Stimulated activated naive CD8-positive, alpha-beta T cell treated with anti-CD3 and anti-CD28 coated beads, Interleukin-15, amount 100 ng/mL, for 72 hours (primary cell): ENCODE measurements around the gene LYST.
"Not testable (repeated sequence)": the region's sequence is repeated elsewhere in the genome, so short reads cannot be mapped to it uniquely, and the experiment has no call there.

Experiments used
- ATAC-seq: fragments of 150-1000 bp; cut with Tn5 transposase; 2 replicates; pipeline ENCODE4 v1.10.0; 2021; ENCODE audit warnings: mild to moderate bottlenecking, moderate library complexity
- DNase-seq, 2 donors: peaks; one replicate each; pipeline ENCODE4 v3.0.0; 2021 to 2022
- H3K27ac Mint-ChIP-seq, 2 donors: one replicate each; pipeline ENCODE4 v1.8.0; 2022; ENCODE audit warnings: mild to moderate bottlenecking in 2 of 2, mixed read lengths in 2 of 2, moderate library complexity in 2 of 2
- H3K27me3 Mint-ChIP-seq: one replicate; pipeline ENCODE4 v1.8.0; 2022; ENCODE audit warnings: mixed read lengths
- H3K4me1 Mint-ChIP-seq: one replicate; pipeline ENCODE4 v1.8.0; 2022; ENCODE audit warnings: mild to moderate bottlenecking, mixed read lengths
- H3K4me3 Mint-ChIP-seq, 2 donors: one replicate each; pipeline ENCODE4 v1.8.0; 2022; ENCODE audit warnings: mild to moderate bottlenecking in 2 of 2, mixed read lengths in 2 of 2, moderate library complexity in 1 of 2
- H3K9me3 Mint-ChIP-seq, 2 donors: one replicate each; pipeline ENCODE4 v1.8.0; 2022; ENCODE audit warnings: mixed read lengths in 2 of 2

The LYST gene, protein sequence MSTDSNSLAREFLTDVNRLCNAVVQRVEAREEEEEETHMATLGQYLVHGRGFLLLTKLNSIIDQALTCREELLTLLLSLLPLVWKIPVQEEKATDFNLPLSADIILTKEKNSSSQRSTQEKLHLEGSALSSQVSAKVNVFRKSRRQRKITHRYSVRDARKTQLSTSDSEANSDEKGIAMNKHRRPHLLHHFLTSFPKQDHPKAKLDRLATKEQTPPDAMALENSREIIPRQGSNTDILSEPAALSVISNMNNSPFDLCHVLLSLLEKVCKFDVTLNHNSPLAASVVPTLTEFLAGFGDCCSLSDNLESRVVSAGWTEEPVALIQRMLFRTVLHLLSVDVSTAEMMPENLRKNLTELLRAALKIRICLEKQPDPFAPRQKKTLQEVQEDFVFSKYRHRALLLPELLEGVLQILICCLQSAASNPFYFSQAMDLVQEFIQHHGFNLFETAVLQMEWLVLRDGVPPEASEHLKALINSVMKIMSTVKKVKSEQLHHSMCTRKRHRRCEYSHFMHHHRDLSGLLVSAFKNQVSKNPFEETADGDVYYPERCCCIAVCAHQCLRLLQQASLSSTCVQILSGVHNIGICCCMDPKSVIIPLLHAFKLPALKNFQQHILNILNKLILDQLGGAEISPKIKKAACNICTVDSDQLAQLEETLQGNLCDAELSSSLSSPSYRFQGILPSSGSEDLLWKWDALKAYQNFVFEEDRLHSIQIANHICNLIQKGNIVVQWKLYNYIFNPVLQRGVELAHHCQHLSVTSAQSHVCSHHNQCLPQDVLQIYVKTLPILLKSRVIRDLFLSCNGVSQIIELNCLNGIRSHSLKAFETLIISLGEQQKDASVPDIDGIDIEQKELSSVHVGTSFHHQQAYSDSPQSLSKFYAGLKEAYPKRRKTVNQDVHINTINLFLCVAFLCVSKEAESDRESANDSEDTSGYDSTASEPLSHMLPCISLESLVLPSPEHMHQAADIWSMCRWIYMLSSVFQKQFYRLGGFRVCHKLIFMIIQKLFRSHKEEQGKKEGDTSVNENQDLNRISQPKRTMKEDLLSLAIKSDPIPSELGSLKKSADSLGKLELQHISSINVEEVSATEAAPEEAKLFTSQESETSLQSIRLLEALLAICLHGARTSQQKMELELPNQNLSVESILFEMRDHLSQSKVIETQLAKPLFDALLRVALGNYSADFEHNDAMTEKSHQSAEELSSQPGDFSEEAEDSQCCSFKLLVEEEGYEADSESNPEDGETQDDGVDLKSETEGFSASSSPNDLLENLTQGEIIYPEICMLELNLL (N-terminal part only)

DNA sequence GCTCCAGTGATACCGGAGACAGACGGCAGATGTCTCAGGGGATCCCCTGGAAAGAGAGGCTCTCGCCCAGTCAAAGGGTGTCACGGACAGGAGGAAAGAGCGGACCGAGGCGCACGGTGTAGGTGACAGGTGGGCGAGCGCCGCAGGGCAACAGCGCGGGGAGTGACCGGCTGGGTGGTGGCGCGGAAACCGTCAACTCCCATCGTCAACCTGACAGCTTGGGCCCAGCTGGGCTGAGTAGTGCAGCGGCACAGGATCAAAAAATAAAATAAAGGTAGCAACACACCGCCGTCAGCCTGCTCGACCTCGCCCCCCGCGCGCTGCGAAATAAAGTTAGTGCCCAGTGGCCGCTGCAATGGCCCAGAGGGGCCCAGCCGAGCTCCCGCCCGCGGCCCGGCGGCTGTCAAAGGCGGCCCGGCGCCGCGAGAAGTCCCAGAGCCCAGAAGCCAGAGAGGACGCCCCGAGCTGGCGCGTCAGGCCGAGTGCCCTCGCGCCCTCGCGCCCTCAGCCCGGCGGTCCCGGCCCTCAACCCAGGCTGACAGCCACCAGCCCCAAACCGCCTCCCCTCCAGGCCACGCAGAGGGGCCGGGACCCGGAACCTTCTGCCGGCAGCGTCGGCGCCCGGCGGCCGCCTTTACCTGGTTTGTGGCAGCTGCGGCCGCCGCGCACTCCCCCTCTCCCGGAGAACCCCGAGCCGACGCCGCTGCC is at the start of gene LYST:
TSS of gene LYST (minus strand) at position 702 of the 708 bp plus-strand sequence. CDS start 36,489 bp downstream, outside the sequence.
- DNase-seq (peak; percentile 65 to 76), ATAC-seq (peak; percentile 65)
- H3K4me1 Mint-ChIP-seq, result peaks cover 44% of the 10 kb centered on the region
- no peaks in the 10 kb centered on the region for H3K27me3 Mint-ChIP-seq
- peak within 1 kb of the TSS; percentile 98 to 99 for H3K27ac Mint-ChIP-seq
- peak within 1 kb of the TSS; percentile 91 for H3K4me3 Mint-ChIP-seq
- H3K9me3 Mint-ChIP-seq, result no peaks in the 10 kb centered on the region

GRCh38 chr1:235915489-235915888 is 48.8 kb upstream of the LYST start:
- not testable (repeated sequence) for DNase-seq

GRCh38 chr1:235913311-235913710 is 46.6 kb upstream of the LYST start:
- DNase-seq (no peak), ATAC-seq (no peak)
- Mint-ChIP-seq H3K27me3 (no peaks in the 10 kb centered on the region), H3K9me3 (no peaks in the 10 kb centered on the region), H3K4me3 (no peak overlapping the region), H3K4me1 (peaks cover 34% of the 10 kb centered on the region), H3K27ac (no peak overlapping the region)

More at GRCh38 chr1:235915489-235915888, 48.8 kb upstream of the LYST start:
- ATAC-seq, H3K27me3 Mint-ChIP-seq, H3K9me3 Mint-ChIP-seq, H3K4me3 Mint-ChIP-seq, H3K27ac Mint-ChIP-seq: not testable (repeated sequence)
- peaks cover 42% of the 10 kb centered on the region for H3K4me1 Mint-ChIP-seq

- DNase-seq (no peak), ATAC-seq (no peak)
- H3K4me3 Mint-ChIP-seq, result no peak overlapping the region
- H3K27ac Mint-ChIP-seq, result no peak overlapping the region
- no peaks in the 10 kb centered on the region for H3K9me3 Mint-ChIP-seq
- no peaks in the 10 kb centered on the region for H3K27me3 Mint-ChIP-seq
- peaks cover 27% of the 10 kb centered on the region for H3K4me1 Mint-ChIP-seq
Measured at GRCh38 chr1:235911876-235912275, 45.2 kb upstream of the LYST start.

DNA sequence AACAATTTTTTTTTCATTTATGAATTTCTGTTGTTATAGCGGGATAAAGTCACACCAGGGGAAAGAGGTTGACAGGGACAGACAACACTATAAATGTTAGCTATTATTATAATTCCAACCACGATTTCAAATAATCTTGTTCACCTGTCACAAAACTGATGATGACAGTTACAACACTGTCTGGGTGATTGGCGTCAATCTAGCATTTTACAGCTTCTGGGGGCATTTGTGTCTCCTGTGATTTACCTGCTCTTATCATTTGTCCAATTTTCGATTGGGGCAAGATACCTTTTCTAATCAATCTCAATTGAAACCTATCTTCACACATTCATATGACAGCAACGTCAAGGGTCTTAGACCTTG is 44.6 kb upstream of the LYST start:
- Mint-ChIP-seq H3K4me3 (no peak overlapping the region), H3K9me3 (no peaks in the 10 kb centered on the region), H3K27ac (no peak overlapping the region), H3K27me3 (no peaks in the 10 kb centered on the region), H3K4me1 (peaks cover 26% of the 10 kb centered on the region)
- ATAC-seq (no peak), DNase-seq (no peak)

GRCh38 chr1:235910357-235911299 is 43.9 kb upstream of the LYST start:
- DNase-seq (peak in 1 of 2 donors; percentile 58), ATAC-seq (peak; percentile 98)
- Mint-ChIP-seq H3K27ac (peak overlapping the region; percentile 88 to 93), H3K4me1 (peaks cover 26% of the 10 kb centered on the region), H3K9me3 (no peaks in the 10 kb centered on the region), H3K27me3 (no peaks in the 10 kb centered on the region), H3K4me3 (peak overlapping the region in 1 of 2 donors; percentile 48)

- H3K9me3 Mint-ChIP-seq, result no peaks in the 10 kb centered on the region
- no peaks in the 10 kb centered on the region for H3K27me3 Mint-ChIP-seq
- no peak for ATAC-seq
- peaks cover 26% of the 10 kb centered on the region for H3K4me1 Mint-ChIP-seq
- H3K4me3 Mint-ChIP-seq, result no peak overlapping the region
- no peak for DNase-seq
- H3K27ac Mint-ChIP-seq, result peak overlapping the region; percentile 9 to 61
Measured at GRCh38 chr1:235908742-235909520, 42.2 kb upstream of the LYST start.

- no peaks in the 10 kb centered on the region for H3K9me3 Mint-ChIP-seq
- DNase-seq (no peak), ATAC-seq (no peak)
- H3K4me3 Mint-ChIP-seq, result no peak overlapping the region
- H3K27ac Mint-ChIP-seq, result no peak overlapping the region
- H3K4me1 Mint-ChIP-seq, result peaks cover 26% of the 10 kb centered on the region
- no peaks in the 10 kb centered on the region for H3K27me3 Mint-ChIP-seq
Measured at GRCh38 chr1:235907897-235908240, 41.2 kb upstream of the LYST start.

GRCh38 chr1:235907187-235907896 is 40.6 kb upstream of the LYST start:
- ATAC-seq, result no peak
- H3K4me1 Mint-ChIP-seq, result peaks cover 26% of the 10 kb centered on the region
- H3K27ac Mint-ChIP-seq, result no peak overlapping the region
- H3K9me3 Mint-ChIP-seq, result no peaks in the 10 kb centered on the region
- H3K4me3 Mint-ChIP-seq, result no peak overlapping the region
- H3K27me3 Mint-ChIP-seq, result no peaks in the 10 kb centered on the region
- DNase-seq, result no peak

- no peaks in the 10 kb centered on the region for H3K27me3 Mint-ChIP-seq
Measured at GRCh38 chr1:235906436-235906835, 39.7 kb upstream of the LYST start.

DNA sequence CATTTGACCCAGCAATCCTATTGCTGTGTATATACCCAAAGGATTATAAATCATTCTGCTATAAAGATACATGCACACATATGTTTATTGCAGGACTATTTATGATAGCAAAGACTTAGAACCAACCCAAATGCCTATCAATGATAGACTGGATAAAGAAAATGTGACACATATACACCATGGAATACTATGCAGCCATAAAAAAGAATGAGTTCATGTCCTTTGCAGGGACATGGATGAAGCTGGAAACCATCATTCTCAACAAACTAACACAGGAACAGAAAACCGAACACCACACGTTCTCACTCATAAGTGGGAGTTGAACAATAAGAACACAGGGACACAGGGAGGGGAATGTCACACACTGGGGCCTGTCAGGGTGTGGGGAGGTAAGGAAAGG is 37.1 kb upstream of the LYST start:
- not testable (repeated sequence) for H3K9me3 Mint-ChIP-seq, DNase-seq, H3K27ac Mint-ChIP-seq, H3K4me3 Mint-ChIP-seq, ATAC-seq, H3K27me3 Mint-ChIP-seq
- peaks cover 23% of the 10 kb centered on the region for H3K4me1 Mint-ChIP-seq

More at GRCh38 chr1:235906436-235906835, 39.7 kb upstream of the LYST start:
- Mint-ChIP-seq H3K4me3 (no peak overlapping the region), H3K27ac (no peak overlapping the region), H3K9me3 (no peaks in the 10 kb centered on the region), H3K4me1 (peaks cover 34% of the 10 kb centered on the region)
- no peak for ATAC-seq
- DNase-seq, result no peak

- Mint-ChIP-seq H3K4me3 (no peak overlapping the region), H3K4me1 (peaks cover 23% of the 10 kb centered on the region), H3K9me3 (no peaks in the 10 kb centered on the region), H3K27me3 (no peaks in the 10 kb centered on the region), H3K27ac (no peak overlapping the region)
- ATAC-seq (no peak), DNase-seq (no peak)
Measured at GRCh38 chr1:235902677-235903542, 36.2 kb upstream of the LYST start.
